SK-N-MC (cell line): Measurements from ENCODE around the gene SNX15.

ENCODE experiments used
- EZH2 ChIP-seq: fragments of 200-600 bp; sonication (generic); IDR thresholded peaks from one replicate; pipeline ENCODE4 v1.6.1; 2017; ENCODE audit warnings: antibody characterized with exemption
- POLR2AphosphoS5 ChIP-seq: IDR thresholded peaks from 2 replicates; pipeline ENCODE4 v1.6.1; 2012; ENCODE audit warnings: mild to moderate bottlenecking, low read depth, low read length, borderline replicate concordance

DNA sequence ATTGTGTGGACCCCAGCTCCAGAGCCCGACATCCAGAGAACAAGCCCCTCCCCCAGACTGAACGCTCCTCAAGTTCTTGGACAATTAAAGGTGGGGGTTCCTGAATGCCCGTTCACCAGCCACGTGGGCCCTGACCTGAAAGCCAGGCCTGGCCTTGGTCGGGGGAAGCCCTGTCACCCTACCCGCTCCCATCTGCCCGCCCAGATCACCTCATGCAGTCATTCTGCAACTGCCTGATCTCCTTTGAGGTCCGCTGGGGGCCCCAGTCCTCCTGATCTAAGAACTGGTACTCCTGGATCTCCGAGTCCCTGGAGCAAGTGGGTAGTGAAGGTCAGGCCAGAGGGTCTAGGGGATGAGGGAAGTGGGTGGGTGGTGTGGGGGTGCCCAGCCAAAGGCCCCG lies 40.2 kb downstream of the SNX15 start:
- TF ChIP-seq EZH2 = no peak
- TF ChIP-seq POLR2AphosphoS5 = no peak
